NCI-H446 treated with DMSO at 0.1 percent for 48 hours (cell line): ENCODE measurements around the gene PCDHGA5.
"Not testable (repeated sequence)": the region's sequence is repeated elsewhere in the genome, so short reads cannot be mapped to it uniquely, and the experiment has no call there.

Experiments used
- DNase-seq: peaks from one replicate; lab custom pipeline; 2025; lab: John Stamatoyannopoulos, UW

The PCDHGA5 gene

GRCh38 chr5:141363952-141364660 lies at the start of gene PCDHGA5:
PCDHGA5 (plus strand) TSS chr5:141364162; CDS start chr5:141364331, 169 bp downstream.
- no peak for DNase-seq

GRCh38 chr5:141316963-141317362 lies 47.0 kb upstream of the PCDHGA5 start:
- DNase-seq, result not testable (repeated sequence)

- no peak for DNase-seq
These were observed 44.8 kb upstream of the PCDHGA5 start for GRCh38 chr5:141319202-141319601.

- DNase-seq, result no peak
These were observed 44.3 kb upstream of the PCDHGA5 start for GRCh38 chr5:141319699-141320098.

GRCh38 chr5:141320225-141321169 lies 43.5 kb upstream of the PCDHGA5 start, which contains the start of gene TAF7:
TAF7 (minus strand) TSS chr5:141320784; CDS start chr5:141320044, 740 bp downstream.
- peak; percentile 76 for DNase-seq

GRCh38 chr5:141322261-141322660 lies 41.7 kb upstream of the PCDHGA5 start:
- no peak for DNase-seq

GRCh38 chr5:141326088-141326854 lies 37.7 kb upstream of the PCDHGA5 start:
- DNase-seq, result peak; percentile 11

- DNase-seq, result no peak
These were observed 35.7 kb upstream of the PCDHGA5 start for GRCh38 chr5:141328231-141328630.

- peak; percentile 34 for DNase-seq
These were observed 33.5 kb upstream of the PCDHGA5 start, which contains the start of gene PCDHGA1 for GRCh38 chr5:141330299-141331080. PCDHGA1 (plus strand) TSS chr5:141330514.

GRCh38 chr5:141332571-141332970 lies 31.4 kb upstream of the PCDHGA5 start:
- DNase-seq, result not testable (repeated sequence)

GRCh38 chr5:141338538-141339306 lies 25.2 kb upstream of the PCDHGA5 start, which contains the start of gene PCDHGA2:
PCDHGA2 (plus strand) TSS chr5:141338760.
- DNase-seq, result no peak

- not testable (repeated sequence) for DNase-seq
These were observed 23.1 kb upstream of the PCDHGA5 start for GRCh38 chr5:141340781-141341354.

- DNase-seq, result no peak
These were observed 21.2 kb upstream of the PCDHGA5 start for GRCh38 chr5:141342773-141343172.

GRCh38 chr5:141343242-141343952 lies 20.6 kb upstream of the PCDHGA5 start, which contains the start of gene PCDHGA3:
PCDHGA3 (plus strand) TSS chr5:141343829; CDS start chr5:141344034, 205 bp downstream.
- no peak for DNase-seq

- no peak for DNase-seq
These were observed 20.0 kb upstream of the PCDHGA5 start for GRCh38 chr5:141343953-141344463.

GRCh38 chr5:141345327-141345726 lies 18.6 kb upstream of the PCDHGA5 start:
- no peak for DNase-seq

GRCh38 chr5:141346017-141346416 lies 17.9 kb upstream of the PCDHGA5 start:
- DNase-seq, result not testable (repeated sequence)

GRCh38 chr5:141349917-141350619 lies 13.9 kb upstream of the PCDHGA5 start, which contains the start of gene PCDHGB1:
PCDHGB1 (plus strand) TSS chr5:141350099; CDS start chr5:141350261, 162 bp downstream.
- peak; percentile 9 for DNase-seq
